ENCODE results near the gene DNAAF6. TPM values are rescaled to one million over a fixed set of nuclear protein-coding genes. Genes with fewer than 3 reads are reported as not detected.

The DNAAF6 gene
- total and polyA plus RNA-seq, 2 donors = 0.05 to 0.09 TPM

DNA sequence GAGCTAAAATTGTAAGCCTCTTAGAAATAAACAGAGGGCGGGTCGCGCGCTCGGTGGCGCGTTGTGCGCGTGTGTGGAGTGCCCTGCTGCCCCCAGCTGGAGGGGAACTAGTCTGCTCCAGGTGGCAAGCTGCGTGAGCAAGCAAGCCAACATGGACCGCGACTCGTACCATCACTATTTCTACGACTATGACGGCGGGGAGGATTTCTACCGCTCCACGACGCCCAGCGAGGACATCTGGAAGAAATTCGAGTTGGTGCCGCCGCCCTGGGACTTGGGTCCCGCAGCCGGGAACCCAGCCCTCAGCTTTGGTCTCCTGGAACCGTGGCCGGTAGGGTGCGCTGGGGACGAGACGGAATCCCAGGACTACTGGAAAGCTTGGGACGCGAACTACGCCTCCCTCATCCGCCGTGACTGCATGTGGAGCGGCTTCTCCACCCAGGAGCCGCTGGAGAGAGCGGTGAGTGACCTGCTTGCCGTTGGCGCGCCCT lies 66.1 kb downstream of the DNAAF6 start:
- Histone ChIP-seq H3K27me3 (ENCODE audit: control insufficient read depth in 2 of 2, insufficient read depth in 1 of 2, low read length in 1 of 2) (peaks cover 0 to 18% of the 10 kb centered on the region in 2 donors), H3K27ac (ENCODE audit: low read depth in 1 of 2, low read length in 1 of 2) (no peak overlapping the region), H3K4me1 (ENCODE audit: control insufficient read depth in 2 of 2, insufficient read depth in 2 of 2, low read length in 2 of 2) (no peaks in the 10 kb centered on the region), H3K4me3 (ENCODE audit: low read length in 2 of 2) (no peak overlapping the region), H3K9me3 (ENCODE audit: control insufficient read depth in 2 of 2, insufficient read depth in 1 of 2, low read length in 1 of 2) (no peaks in the 10 kb centered on the region), H3K36me3 (ENCODE audit: control insufficient read depth in 2 of 2, insufficient read depth in 2 of 2, low read length in 1 of 2) (no peaks in the 10 kb centered on the region)
- peak in 2 of 9 donors; percentile 8 to 13 for DNase-seq (ENCODE audit: low read depth in 6 of 9, low spot score in 9 of 9)
- WGBS = 10% methylated on average over 41 of the region's 41 CpGs

DNA sequence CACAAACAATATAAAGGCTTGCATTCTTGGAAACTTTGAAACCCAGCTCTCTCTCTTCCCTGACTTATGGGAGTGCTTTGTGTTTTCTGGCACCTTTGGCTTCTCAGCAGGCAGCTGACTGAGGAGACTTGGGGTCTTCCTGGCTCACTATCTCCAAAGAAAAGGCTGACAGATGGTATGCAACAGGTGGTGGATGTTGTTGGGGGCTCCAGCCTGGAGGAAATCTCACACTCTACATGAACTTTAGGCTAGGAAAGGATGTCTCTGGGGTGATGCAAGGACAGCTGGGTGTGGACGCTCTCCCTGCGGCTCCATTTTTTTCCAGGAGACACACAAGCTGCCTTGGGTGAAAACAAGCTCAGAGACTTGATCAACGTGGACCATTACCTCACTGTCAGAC lies 67.4 kb downstream of the DNAAF6 start:
- DNase-seq (ENCODE audit: low read depth in 6 of 9, low spot score in 9 of 9) = no peak
- H3K36me3 ChIP-seq (ENCODE audit: control insufficient read depth in 2 of 2, insufficient read depth in 2 of 2, low read length in 1 of 2) = no peaks in the 10 kb centered on the region
- no peak overlapping the region for H3K4me3 ChIP-seq (ENCODE audit: low read length in 2 of 2)
- no peak overlapping the region for H3K27ac ChIP-seq (ENCODE audit: low read depth in 1 of 2, low read length in 1 of 2)
- WGBS = 87% methylated on average over 3 of the region's 3 CpGs
- no peaks in the 10 kb centered on the region for H3K4me1 ChIP-seq (ENCODE audit: control insufficient read depth in 2 of 2, insufficient read depth in 2 of 2, low read length in 2 of 2)
- peaks cover 0 to 18% of the 10 kb centered on the region in 2 donors for H3K27me3 ChIP-seq (ENCODE audit: control insufficient read depth in 2 of 2, insufficient read depth in 1 of 2, low read length in 1 of 2)
- no peaks in the 10 kb centered on the region for H3K9me3 ChIP-seq (ENCODE audit: control insufficient read depth in 2 of 2, insufficient read depth in 1 of 2, low read length in 1 of 2)

DNA sequence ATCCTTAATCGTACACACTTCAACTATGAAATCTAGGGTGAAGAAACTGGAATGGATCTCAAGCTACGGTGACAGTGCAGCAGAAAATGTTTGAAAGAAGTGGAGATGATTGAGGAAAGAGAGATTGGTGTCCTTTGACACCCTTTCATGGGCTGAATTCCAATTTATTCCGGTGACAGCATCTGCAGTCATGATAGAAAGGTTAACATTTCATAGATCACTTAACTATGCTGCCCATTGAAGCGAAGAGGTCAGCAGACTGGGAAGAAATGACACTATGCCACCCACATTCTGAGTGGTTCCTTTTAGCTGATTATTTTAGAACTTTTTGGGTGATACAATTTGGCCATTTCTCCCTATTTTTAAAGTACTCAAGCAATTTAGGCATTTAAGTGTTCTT lies 82.3 kb downstream of the DNAAF6 start:
- Histone ChIP-seq H3K4me1 (ENCODE audit: control insufficient read depth in 2 of 2, insufficient read depth in 2 of 2, low read length in 2 of 2) (no peaks in the 10 kb centered on the region), H3K27ac (ENCODE audit: low read depth in 1 of 2, low read length in 1 of 2) (no peak overlapping the region), H3K27me3 (ENCODE audit: control insufficient read depth in 2 of 2, insufficient read depth in 1 of 2, low read length in 1 of 2) (no peaks in the 10 kb centered on the region), H3K4me3 (ENCODE audit: low read length in 2 of 2) (no peak overlapping the region), H3K9me3 (ENCODE audit: control insufficient read depth in 2 of 2, insufficient read depth in 1 of 2, low read length in 1 of 2) (no peaks in the 10 kb centered on the region), H3K36me3 (ENCODE audit: control insufficient read depth in 2 of 2, insufficient read depth in 2 of 2, low read length in 1 of 2) (no peaks in the 10 kb centered on the region)
- no peak for DNase-seq (ENCODE audit: low read depth in 6 of 9, low spot score in 9 of 9)
- WGBS = 86% methylated on average over 4 of the region's 4 CpGs

DNA sequence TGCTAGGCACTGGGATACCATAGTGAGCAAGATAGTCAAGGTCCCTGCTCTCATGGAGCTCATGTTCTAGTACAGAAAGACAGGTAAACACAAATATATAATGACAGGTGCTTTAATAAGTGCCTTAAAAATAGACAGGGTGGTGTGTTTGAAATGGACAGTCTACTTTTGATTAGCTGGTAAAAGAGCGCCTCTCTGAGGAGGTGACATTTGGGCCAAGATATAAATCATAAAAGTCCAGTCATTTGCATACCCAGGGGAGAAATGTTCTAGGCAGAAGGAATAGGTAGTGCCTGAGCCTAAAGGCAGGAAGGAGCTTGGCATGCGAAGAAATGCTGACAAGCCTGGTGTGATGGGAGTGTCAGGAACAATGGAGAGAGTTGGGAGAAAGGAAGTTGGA lies 83.6 kb downstream of the DNAAF6 start:
- WGBS = 86% methylated on average over 2 of the region's 2 CpGs
- Histone ChIP-seq H3K27me3 (ENCODE audit: control insufficient read depth in 2 of 2, insufficient read depth in 1 of 2, low read length in 1 of 2) (no peaks in the 10 kb centered on the region), H3K9me3 (ENCODE audit: control insufficient read depth in 2 of 2, insufficient read depth in 1 of 2, low read length in 1 of 2) (no peaks in the 10 kb centered on the region), H3K27ac (ENCODE audit: low read depth in 1 of 2, low read length in 1 of 2) (no peak overlapping the region), H3K36me3 (ENCODE audit: control insufficient read depth in 2 of 2, insufficient read depth in 2 of 2, low read length in 1 of 2) (no peaks in the 10 kb centered on the region), H3K4me1 (ENCODE audit: control insufficient read depth in 2 of 2, insufficient read depth in 2 of 2, low read length in 2 of 2) (no peaks in the 10 kb centered on the region), H3K4me3 (ENCODE audit: low read length in 2 of 2) (no peak overlapping the region)
- no peak for DNase-seq (ENCODE audit: low read depth in 6 of 9, low spot score in 9 of 9)

DNA sequence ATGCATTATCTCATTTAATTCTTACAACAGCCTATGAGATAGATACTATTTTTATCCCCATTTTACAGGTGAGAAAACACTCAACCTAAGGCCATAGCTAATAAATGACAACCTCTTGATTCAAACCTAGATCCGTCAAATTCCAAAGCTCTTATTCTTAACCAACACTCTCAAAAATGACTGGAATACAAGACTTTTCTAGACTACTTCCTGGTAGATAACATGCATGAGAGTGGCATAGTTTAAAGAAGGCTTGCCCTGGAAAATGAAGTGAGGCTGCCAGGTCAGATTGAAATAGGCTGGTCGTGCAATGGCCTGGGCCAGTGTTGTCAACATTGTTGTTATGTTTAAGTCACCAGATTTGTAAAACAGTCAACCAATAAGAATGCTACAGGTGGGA lies 86.6 kb downstream of the DNAAF6 start:
- no peaks in the 10 kb centered on the region for H3K9me3 ChIP-seq (ENCODE audit: control insufficient read depth in 2 of 2, insufficient read depth in 1 of 2, low read length in 1 of 2)
- DNase-seq (ENCODE audit: low read depth in 6 of 9, low spot score in 9 of 9) = no peak
- H3K36me3 ChIP-seq (ENCODE audit: control insufficient read depth in 2 of 2, insufficient read depth in 2 of 2, low read length in 1 of 2) = no peaks in the 10 kb centered on the region
- H3K4me3 ChIP-seq (ENCODE audit: low read length in 2 of 2) = no peak overlapping the region
- 86% methylated on average over 2 of the region's 2 CpGs for WGBS
- H3K27ac ChIP-seq (ENCODE audit: low read depth in 1 of 2, low read length in 1 of 2) = no peak overlapping the region
- no peaks in the 10 kb centered on the region for H3K4me1 ChIP-seq (ENCODE audit: control insufficient read depth in 2 of 2, insufficient read depth in 2 of 2, low read length in 2 of 2)
- no peaks in the 10 kb centered on the region for H3K27me3 ChIP-seq (ENCODE audit: control insufficient read depth in 2 of 2, insufficient read depth in 1 of 2, low read length in 1 of 2)

Other genes with a start within 250 kb of the DNAAF6 start
- gene MORC4, start 206.4 kb upstream of the DNAAF6 start, total RNA-seq = 6.5 TPM
- gene MORC4, start 206.4 kb upstream of the DNAAF6 start, polyA plus RNA-seq = 5.8 TPM
- 12.4 TPM for gene RBM41, start 87.8 kb upstream of the DNAAF6 start, total RNA-seq
- gene RBM41, start 87.8 kb upstream of the DNAAF6 start, polyA plus RNA-seq = 5.4 TPM
- gene NUP62CL, start 178 bp upstream of the DNAAF6 start, total RNA-seq = 6.1 TPM
- 3.0 TPM for gene NUP62CL, start 178 bp upstream of the DNAAF6 start, polyA plus RNA-seq
- 0.09 TPM for gene FRMPD3, start 243.0 kb downstream of the DNAAF6 start, total RNA-seq
- 0.09 TPM for gene FRMPD3, start 243.0 kb downstream of the DNAAF6 start, polyA plus RNA-seq

Measured in thymus (tissue), 11 donors.